Kidney capillary endothelial cell (primary cell): ENCODE data around the gene TRPM5.
A peak's percentile ranks its signal among the peaks of the same experiment; 100 is the strongest.

Experiments used
- DNase-seq: peaks from one replicate; pipeline ENCODE4 v3.0.0-alpha.2; 2018; ENCODE audit warnings: low spot score

TRPM5 gene

DNA sequence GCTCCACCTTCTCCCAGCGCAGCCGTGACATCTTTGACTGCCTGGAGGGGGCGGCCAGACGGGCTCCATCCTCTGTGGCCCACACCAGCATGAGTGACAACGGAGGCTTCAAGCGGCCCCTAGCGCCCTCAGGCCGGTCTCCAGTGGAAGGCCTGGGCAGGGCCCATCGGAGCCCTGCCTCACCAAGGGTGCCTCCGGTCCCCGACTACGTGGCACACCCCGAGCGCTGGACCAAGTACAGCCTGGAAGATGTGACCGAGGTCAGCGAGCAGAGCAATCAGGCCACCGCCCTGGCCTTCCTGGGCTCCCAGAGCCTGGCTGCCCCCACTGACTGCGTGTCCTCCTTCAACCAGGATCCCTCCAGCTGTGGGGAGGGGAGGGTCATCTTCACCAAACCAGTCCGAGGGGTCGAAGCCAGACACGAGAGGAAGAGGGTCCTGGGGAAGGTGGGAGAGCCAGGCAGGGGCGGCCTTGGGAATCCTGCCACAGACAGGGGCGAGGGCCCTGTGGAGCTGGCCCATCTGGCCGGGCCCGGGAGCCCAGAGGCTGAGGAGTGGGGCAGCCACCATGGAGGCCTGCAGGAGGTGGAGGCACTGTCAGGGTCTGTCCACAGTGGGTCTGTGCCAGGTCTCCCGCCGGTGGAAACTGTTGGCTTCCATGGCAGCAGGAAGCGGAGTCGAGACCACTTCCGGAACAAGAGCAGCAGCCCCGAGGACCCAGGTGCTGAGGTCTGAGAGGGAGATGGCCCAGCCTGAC lies 41.2 kb downstream of the TRPM5 start:
- DNase-seq: no peak

DNA sequence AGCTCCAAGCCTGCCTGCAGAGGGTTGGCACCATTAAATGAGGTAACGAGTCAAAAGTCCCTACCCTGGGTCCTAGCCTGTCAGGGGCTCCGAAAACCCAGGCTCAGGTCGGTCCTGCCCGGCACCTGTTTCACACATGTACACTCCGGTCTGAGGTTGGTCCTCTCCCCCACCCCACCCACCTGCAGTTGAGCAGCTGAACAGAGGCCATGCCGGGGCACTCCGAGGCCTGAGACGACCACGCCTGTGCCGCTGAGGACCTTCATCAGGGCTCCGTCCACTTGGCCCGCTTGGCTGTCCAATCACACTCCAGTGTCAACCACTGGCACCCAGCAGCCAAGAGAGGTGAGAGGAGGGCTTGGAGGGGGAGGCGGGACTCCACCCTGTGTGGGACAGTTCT lies 42.2 kb downstream of the TRPM5 start:
- no peak for DNase-seq

DNA sequence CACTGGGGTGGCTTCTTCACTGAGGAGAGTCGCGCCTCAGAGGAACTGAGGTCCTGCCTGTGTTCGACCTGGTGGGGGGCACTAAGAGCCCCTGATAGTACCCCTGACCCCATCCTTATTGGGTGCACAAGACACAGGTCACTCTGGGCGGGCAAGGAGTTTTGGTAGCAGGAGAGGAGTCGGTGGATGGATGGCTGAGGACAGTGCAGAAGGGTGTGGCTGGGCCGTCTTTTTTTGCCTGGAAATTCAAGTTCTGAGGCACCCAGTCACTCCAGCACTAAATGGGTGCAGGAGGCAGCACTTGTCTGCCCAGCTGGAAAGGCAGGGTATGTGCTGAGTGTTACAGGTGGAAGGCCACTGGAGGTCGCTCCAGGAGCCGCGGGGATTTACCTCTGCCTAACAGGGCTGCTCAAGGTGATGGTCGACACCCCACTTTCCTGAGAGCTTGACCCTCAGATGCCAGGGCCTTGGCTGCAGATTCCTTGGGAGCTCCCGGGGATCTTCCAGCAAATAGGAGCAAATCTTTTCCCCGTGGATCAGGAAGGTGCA lies 42.8 kb downstream of the TRPM5 start:
- DNase-seq: no peak

DNA sequence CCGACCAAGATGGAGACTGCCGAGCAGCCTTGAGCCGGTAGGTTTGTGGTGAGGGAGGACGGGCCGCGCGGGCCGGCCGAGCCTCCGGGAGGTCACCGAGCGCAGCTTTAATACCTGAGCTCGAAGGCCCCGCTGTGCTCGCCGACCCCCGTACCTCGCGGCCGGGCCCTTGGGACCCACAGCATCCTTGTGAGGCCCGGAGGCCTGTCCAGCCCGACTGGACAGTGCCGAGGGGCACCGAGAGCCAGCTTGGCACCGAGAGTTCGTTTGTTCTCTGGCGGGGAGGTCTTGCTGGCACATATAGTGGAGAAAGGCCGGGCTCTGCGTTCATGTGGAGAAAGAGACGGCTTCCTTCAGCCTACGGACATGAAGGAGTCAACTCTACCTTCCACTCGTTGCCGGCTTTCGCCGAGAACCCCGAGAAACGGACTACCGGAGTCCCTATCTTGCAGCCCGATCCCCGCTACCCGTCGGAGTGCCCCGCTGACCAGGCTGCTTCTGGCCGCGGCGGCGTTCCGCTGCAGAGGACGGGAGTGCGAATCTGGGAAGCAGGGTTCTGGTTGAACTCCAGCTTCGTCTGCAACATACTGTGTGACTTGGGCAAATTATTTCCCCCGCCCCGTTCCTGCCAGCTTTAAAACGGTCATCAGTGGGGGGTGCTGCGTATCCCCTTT lies 43.4 kb downstream of the TRPM5 start:
- no peak for DNase-seq

DNA sequence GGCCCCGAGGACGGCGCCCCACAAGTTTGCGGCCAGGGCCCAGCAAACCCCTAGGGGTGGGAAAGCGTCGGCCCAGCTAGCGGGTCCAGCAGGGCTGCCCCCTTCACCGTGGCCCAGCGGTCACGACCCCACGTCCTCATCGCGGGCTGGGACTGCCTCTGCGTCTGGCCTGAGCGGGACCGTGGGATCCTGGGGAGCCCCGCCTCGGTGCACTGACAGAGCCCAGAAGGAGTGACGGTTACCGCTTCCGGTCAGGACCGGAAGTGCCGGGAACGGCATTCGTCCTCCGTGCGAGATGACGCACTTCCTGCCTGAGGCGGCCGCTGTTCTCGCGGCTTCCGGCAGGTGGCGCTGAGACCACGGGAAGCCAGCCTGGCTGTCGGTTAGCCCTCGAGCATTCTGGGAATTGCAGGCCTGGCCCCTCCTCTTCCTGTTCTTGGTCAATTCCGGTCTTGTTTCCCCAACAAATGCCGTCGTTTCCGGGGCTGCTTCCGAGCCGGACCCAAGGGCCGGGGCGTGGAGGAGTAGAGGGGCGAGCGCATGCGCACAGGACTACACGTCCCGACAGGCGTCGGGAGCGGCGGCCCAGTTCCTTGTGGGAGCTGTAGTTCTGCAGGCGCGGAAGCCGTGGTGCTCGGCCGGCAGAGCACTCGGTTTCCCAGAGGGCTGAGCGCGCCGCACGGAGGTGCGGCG lies 44.1 kb downstream of the TRPM5 start, which contains the start of gene TSSC4:
TSS of gene TSSC4 (plus strand) at position 682 of the 693 bp plus-strand sequence. CDS start 1,884 bp downstream, outside the sequence.
- DNase-seq: peak; percentile 99

DNA sequence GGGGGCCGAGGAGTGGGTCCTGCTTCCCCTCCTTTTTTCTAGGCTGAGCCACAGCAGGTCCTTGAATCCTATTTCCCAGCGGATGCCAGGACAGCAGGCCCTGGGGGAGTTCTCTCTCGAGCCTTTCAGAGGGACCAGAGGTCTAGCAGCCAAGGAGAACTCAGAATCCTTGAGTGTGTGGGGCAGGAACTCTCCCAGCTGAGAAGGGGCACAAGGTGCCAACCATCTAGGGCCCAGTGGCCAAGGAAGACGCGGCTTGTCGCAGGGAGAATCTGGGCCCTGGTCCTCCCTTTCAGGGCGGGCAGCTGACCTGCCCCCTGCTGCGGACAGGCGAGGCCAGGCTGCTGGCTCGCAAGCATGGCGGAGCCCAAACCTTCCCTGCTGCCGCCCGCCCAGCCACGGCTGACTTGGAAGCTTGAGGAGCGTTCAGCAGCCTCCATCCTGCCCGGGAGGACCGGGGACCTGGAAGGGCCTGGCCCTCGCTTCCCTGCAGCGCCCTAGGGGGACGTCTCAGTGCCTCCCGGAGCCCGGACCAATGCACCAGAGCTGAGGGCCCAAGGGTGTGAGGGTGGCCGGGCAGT lies 44.7 kb downstream of the TRPM5 start:
- no peak for DNase-seq

DNA sequence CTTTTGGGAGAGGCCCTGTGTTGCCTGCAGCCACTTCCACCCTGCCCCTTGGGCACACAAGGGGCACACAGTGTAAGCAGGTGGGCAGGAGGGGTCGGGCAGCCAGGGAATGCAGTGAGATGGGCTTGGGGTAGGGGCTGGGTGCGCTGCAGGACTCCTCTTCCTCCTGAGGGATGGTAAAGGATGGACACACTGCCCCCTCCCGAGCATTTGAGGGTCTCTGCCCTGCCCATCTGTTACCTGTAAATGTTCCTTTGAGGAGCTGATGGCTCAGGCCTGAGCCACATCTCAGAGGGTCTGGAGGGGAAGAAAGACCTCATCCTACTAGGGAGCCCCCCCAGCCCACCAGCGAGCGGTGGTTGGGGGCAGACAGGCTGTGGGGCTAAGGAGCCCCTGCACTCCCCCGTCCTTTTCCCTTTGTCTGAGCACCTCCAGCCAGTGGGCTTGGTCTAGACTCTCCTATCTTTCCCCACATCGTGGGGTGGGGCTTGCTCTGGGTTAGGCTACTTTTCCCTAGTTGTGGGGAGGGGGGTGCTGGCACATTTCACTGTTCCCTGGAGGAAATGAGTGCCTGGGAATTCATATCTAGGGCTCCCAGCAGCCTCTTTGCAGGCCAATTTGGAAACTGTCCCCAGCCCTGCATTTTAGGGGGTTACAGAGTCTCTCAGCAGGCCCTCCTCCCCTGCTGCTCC lies 45.5 kb downstream of the TRPM5 start:
- DNase-seq: no peak

DNA sequence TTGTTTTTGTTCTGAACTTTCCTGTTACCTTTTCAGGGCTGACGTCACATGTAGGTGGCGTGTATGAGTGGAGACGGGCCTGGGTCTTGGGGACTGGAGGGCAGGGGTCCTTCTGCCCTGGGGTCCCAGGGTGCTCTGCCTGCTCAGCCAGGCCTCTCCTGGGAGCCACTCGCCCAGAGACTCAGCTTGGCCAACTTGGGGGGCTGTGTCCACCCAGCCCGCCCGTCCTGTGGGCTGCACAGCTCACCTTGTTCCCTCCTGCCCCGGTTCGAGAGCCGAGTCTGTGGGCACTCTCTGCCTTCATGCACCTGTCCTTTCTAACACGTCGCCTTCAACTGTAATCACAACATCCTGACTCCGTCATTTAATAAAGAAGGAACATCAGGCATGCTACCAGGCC lies 47.3 kb downstream of the TRPM5 start:
- no peak for DNase-seq

DNA sequence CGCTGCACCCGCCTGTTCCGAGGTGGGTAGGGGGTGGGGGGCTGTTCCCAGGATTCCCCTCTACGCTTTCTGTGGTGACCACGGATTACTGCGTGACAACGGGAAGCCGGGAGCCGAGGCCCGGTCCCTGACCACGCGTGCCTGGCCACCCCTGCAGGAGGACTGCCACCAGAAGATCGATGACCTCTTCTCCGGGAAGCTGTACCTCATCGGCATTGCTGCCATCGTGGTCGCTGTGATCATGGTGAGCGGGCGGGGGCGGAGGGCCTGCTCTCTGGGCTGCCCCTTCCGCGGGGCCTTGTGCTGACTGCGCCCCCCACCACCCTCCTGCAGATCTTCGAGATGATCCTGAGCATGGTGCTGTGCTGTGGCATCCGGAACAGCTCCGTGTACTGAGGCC lies 47.8 kb downstream of the TRPM5 start:
- no peak for DNase-seq

DNA sequence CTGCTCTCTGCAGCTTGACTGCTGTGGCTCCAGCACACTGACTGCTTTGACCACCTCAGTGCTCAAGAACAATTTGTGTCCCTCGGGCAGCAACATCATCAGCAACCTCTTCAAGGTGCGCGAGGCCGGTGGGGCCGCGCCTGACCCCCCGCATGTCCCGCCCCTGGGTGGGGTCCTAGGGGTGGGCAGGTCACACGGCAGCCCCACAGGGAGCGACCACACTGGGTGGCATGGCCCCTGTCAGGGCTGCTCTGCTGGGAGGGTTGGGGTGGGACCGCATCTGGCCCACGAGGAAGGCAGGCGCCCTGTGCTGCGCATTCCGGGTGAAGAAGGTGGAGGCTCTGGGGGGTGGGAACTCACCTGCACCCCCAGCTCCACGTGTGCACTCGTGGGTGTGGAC lies 48.5 kb downstream of the TRPM5 start:
- DNase-seq: no peak

DNA sequence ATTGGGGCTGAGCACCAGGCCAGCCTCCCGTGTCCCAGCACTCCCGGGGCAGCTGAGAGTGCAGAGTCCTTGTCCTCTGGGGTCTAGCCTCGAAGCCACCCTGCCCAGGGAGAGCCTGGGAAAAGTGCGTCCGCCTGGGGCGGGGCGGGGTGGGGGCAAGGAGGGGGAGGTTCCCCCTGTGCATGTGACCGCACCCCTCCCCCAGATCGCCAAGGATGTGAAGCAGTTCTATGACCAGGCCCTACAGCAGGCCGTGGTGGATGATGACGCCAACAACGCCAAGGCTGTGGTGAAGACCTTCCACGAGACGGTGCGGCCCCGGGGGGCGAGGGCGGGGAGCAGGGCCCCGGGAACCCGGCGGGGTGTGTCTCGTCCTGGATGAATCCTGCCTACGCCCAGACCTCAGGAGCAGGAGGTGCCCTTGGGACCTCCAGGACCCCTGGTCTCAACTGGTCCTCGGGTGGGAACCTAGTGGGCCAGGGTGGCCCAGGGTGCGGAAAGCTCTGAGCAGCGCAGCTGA lies 49.0 kb downstream of the TRPM5 start:
- no peak for DNase-seq

DNA sequence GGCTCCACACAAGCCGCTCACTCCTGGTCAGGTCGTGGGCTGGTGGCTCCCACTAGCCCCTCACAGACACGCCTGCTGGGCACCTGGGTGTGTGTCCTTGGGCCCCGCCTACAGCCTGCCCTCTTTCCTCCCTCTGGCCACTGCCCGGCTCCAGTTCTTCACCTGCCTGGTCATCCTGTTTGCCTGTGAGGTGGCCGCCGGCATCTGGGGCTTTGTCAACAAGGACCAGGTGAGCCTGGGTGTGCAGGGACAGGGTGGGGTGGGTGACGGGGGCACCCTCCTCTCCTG lies 49.6 kb downstream of the TRPM5 start:
- no peak for DNase-seq
